Upper lobe of left lung (tissue), 6 donors: Measurements from ENCODE around the gene PNO1. TPM values are rescaled to one million over a fixed set of nuclear protein-coding genes. Genes with fewer than 3 reads are reported as not detected.

Source experiments
- ATAC-seq, 2 donors: fragments of 200-7000 bp; cut with Tn5 transposase; one replicate each; pipeline ENCODE4 v1.9.1; 2022; ENCODE audit warnings: mild to moderate bottlenecking in 2 of 2, moderate library complexity in 2 of 2; ENCODE audit not compliant: low FRiP score in 2 of 2
- DNase-seq, 2 donors: peaks; one replicate each; pipeline ENCODE4 v3.0.0-alpha.2; 2019 to 2020
- H3K27ac ChIP-seq, 4 donors: fragments of 200-600 bp; sonication (generic); one replicate each; pipeline ENCODE4 v1.5.1; 2016 to 2019
- H3K27me3 ChIP-seq, 4 donors: fragments of 200-600 bp; sonication (generic); one replicate each; pipeline ENCODE4 v1.5.1; 2017 to 2019
- H3K36me3 ChIP-seq, 4 donors: fragments of 200-600 bp; sonication (generic); one replicate each; pipeline ENCODE4 v1.5.1; 2016 to 2019
- H3K4me1 ChIP-seq, 4 donors: fragments of 200-600 bp; sonication (generic); one replicate each; pipeline ENCODE4 v1.5.1; 2018 to 2019
- H3K4me3 ChIP-seq, 4 donors: fragments of 200-600 bp; sonication (generic); one replicate each; pipeline ENCODE4 v1.5.1; 2017 to 2019; ENCODE audit warnings: mild to moderate bottlenecking in 2 of 4, moderate library complexity in 1 of 4
- H3K9me3 ChIP-seq, 4 donors: fragments of 200-600 bp; sonication (generic); one replicate each; pipeline ENCODE4 v1.5.1; 2018 to 2019
- CTCF ChIP-seq, 6 experiments: fragments of 450-650 bp in 4 of 6; fragments of 200-600 bp in 2 of 6; sonication (generic) in 2 of 6; IDR thresholded peaks; one replicate each; pipeline ENCODE4 v1.5.1; 2016 to 2019; ENCODE audit warnings: antibody characterized with exemption in 6 of 6
- EP300 ChIP-seq, 4 donors: sonication (generic); formaldehyde crosslinking; IDR thresholded peaks; one replicate each; pipeline ENCODE4 v1.5.1; 2017; ENCODE audit warnings: antibody characterized with exemption in 4 of 4, control low read depth in 2 of 4
- POLR2A ChIP-seq, 4 donors: fragments of 450-650 bp; IDR thresholded peaks; one replicate each; pipeline ENCODE4 v1.5.1; 2016 to 2017; ENCODE audit warnings: antibody characterized with exemption in 4 of 4, mild to moderate bottlenecking in 2 of 4
- POLR2AphosphoS5 ChIP-seq, 2 donors: sonication (generic); formaldehyde crosslinking; IDR thresholded peaks; one replicate each; pipeline ENCODE4 v1.5.1; 2017; ENCODE audit warnings: antibody characterized with exemption in 2 of 2
- WGBS, 2 donors: methylation state at CpG; one replicate each; pipeline ENCODE4 v1.1.5; 2017 to 2018; 5-methylcytosine and 5-hydroxymethylcytosine counted together
- total RNA-seq, 6 donors: library from RNA; depleted of rRNA in 4 of 6; stranded (reverse); fragments of >200 nt in 4 of 6; gene quantifications; one replicate each; pipeline versions ENCODE4 v1.1.0 to v1.2.1, GENCODE V29; 2016 to 2021
- donor health status: DM: no; HTN: no; CAD: no; lungs with moderate emphysema.
- donor health status: DM: no; HTN: yes; CAD: no; lungs with severe emphysema.

The PNO1 gene
- total RNA-seq, 6 donors from 2014 or later = 7.2 to 28.1 (median 13.6) TPM

- Histone ChIP-seq H3K4me1 (peaks cover 2 to 8% (median 5%) of the 10 kb centered on the region in 4 donors), H3K9me3 (no peaks in the 10 kb centered on the region), H3K36me3 (no peaks in the 10 kb centered on the region), H3K27ac (no peak overlapping the region), H3K27me3 (no peaks in the 10 kb centered on the region), H3K4me3 (no peak overlapping the region)
- no peak for ATAC-seq
- WGBS, 2 donors = 50 to 68% methylated on average over 2 of the region's 2 CpGs
- no peak for TF ChIP-seq POLR2A (IDR thresholded peaks at IDR 0.05)
- no peak for TF ChIP-seq EP300 (IDR thresholded peaks at IDR 0.05)
- TF ChIP-seq CTCF (IDR thresholded peaks at IDR 0.05) = no peak
- TF ChIP-seq POLR2AphosphoS5 (IDR thresholded peaks at IDR 0.05) = no peak
- no peak for DNase-seq
These were observed 33.4 kb upstream of the PNO1 start for GRCh38 chr2:68124321-68124720.

- Histone ChIP-seq H3K9me3 (no peaks in the 10 kb centered on the region), H3K27me3 (no peaks in the 10 kb centered on the region), H3K27ac (no peak overlapping the region), H3K4me3 (no peak overlapping the region), H3K4me1 (peaks cover 2 to 8% (median 5%) of the 10 kb centered on the region in 4 donors), H3K36me3 (no peaks in the 10 kb centered on the region)
- 74 to 80% methylated on average over 5 of the region's 5 CpGs for WGBS, 2 donors
- ATAC-seq = no peak
- no peak for DNase-seq
- TF ChIP-seq POLR2A (IDR thresholded peaks at IDR 0.05) (no peak), EP300 (IDR thresholded peaks at IDR 0.05) (no peak), POLR2AphosphoS5 (IDR thresholded peaks at IDR 0.05) (no peak), CTCF (IDR thresholded peaks at IDR 0.05) (no peak)
These were observed 31.9 kb upstream of the PNO1 start for GRCh38 chr2:68125821-68126220.

GRCh38 chr2:68126561-68126960 lies 31.1 kb upstream of the PNO1 start:
- Histone ChIP-seq H3K27me3 (no peaks in the 10 kb centered on the region), H3K4me1 (peaks cover 2 to 8% (median 5%) of the 10 kb centered on the region in 4 donors), H3K4me3 (no peak overlapping the region), H3K36me3 (peaks cover 0 to 6% (median 3%) of the 10 kb centered on the region in 4 donors), H3K9me3 (no peaks in the 10 kb centered on the region), H3K27ac (no peak overlapping the region)
- WGBS, 2 donors = 85 to 89% methylated on average over 2 of the region's 2 CpGs
- DNase-seq (no peak), ATAC-seq (no peak)
- no peak for TF ChIP-seq POLR2AphosphoS5 (IDR thresholded peaks at IDR 0.05)
- TF ChIP-seq POLR2A (IDR thresholded peaks at IDR 0.05) = no peak
- TF ChIP-seq CTCF (IDR thresholded peaks at IDR 0.05) = no peak
- no peak for TF ChIP-seq EP300 (IDR thresholded peaks at IDR 0.05)

GRCh38 chr2:68127358-68128242 lies 30.1 kb upstream of the PNO1 start:
- peaks cover 0 to 1% (median under 1%) of the 10 kb centered on the region in 4 donors for H3K4me1 ChIP-seq
- TF ChIP-seq CTCF (IDR thresholded peaks at IDR 0.05) (no peak), POLR2AphosphoS5 (IDR thresholded peaks at IDR 0.05) (no peak), POLR2A (IDR thresholded peaks at IDR 0.05) (no peak), EP300 (IDR thresholded peaks at IDR 0.05) (no peak)
- ATAC-seq (no peak), DNase-seq (no peak)
- WGBS, 2 donors = 52 to 82% methylated on average over 1 to 2 of the region's 2 CpGs
- H3K4me3 ChIP-seq = no peak overlapping the region
- no peak overlapping the region for H3K27ac ChIP-seq
- H3K9me3 ChIP-seq = no peaks in the 10 kb centered on the region
- peaks cover 0 to 14% (median 4%) of the 10 kb centered on the region in 4 donors for H3K36me3 ChIP-seq
- H3K27me3 ChIP-seq = no peaks in the 10 kb centered on the region
